A549 (cell line): ENCODE results near the gene CNOT1. TPM values are rescaled to one million over a fixed set of nuclear protein-coding genes. Genes with fewer than 3 reads are reported as not detected.

Experiments
- ATAC-seq, 2 experiments: fragments of 200-7000 bp in 1 of 2; fragments of >200 bp in 1 of 2; cut with Nextera tagmentation in 1 of 2; cut with Tn5 transposase in 1 of 2; 3 replicates each; pipeline versions ENCODE4 v1.8.0 to v1.9.1; 2018 to 2020; ENCODE audit warnings: mild to moderate bottlenecking in 1 of 2, moderate library complexity in 1 of 2
- CTCF ChIA-PET: fragments of 300-600 bp; sonication (Branson Sonifier 250); formaldehyde crosslinking; extraction: SDS; loops from one replicate; lab custom pipeline; 2021; ENCODE audit warnings: antibody characterized with exemption, inconsistent platforms; lab: Yijun Ruan, JAX
- POLR2A ChIA-PET: fragments of 350-600 bp; formaldehyde crosslinking; extraction: SDS; loops from one replicate; lab custom pipeline; 2021; ENCODE audit warnings: antibody characterized with exemption, inconsistent platforms; lab: Yijun Ruan, JAX
- DNase-seq, 2 experiments: peaks; one replicate each; pipeline versions ENCODE4 v3.0.0 to v3.0.0-alpha.2; 2011 to 2016; ENCODE audit warnings: low read depth in 1 of 2, low spot score in 1 of 2
- FAIRE-seq: peaks from 2 replicates; lab custom pipeline; 2011; peaks lifted over from hg19 to GRCh38; lab: Jason Lieb, UNC
- H3K27ac ChIP-seq, 2 experiments: fragments of >200 bp; sonication (Bioruptor Twin); formaldehyde crosslinking; 3 replicates each; pipeline ENCODE4 v1.5.1; 2016 to 2017
- H3K4me1 ChIP-seq: fragments of >200 bp; sonication (Bioruptor Twin); formaldehyde crosslinking; 3 replicates; pipeline ENCODE4 v1.6.1; 2016
- H3K4me2 ChIP-seq: fragments of >200 bp; sonication (Bioruptor Twin); formaldehyde crosslinking; 3 replicates; pipeline ENCODE4 v1.6.1; 2016
- H3K4me3 ChIP-seq: fragments of >200 bp; sonication (Bioruptor Twin); formaldehyde crosslinking; 3 replicates; pipeline ENCODE4 v1.5.1; 2016
- H3K9me3 ChIP-seq: fragments of >200 bp; sonication (Bioruptor Twin); formaldehyde crosslinking; 3 replicates; pipeline ENCODE4 v1.6.1; 2016
- CHD4 ChIP-seq: fragments of 200-600 bp; sonication (generic); IDR thresholded peaks from 2 replicates; pipeline ENCODE4 v1.6.1; 2016; ENCODE audit warnings: antibody characterized with exemption, mild to moderate bottlenecking, borderline replicate concordance
- FOSB ChIP-seq: fragments of 250-450 bp; sonication (Bioruptor Pico); IDR thresholded peaks from 2 replicates; pipeline ENCODE4 v1.5.0; 2020; ENCODE audit warnings: mild to moderate bottlenecking, moderate library complexity
- FOXS1 ChIP-seq: fragments of 250-450 bp; sonication (Bioruptor Pico); IDR thresholded peaks from 2 replicates; pipeline ENCODE4 v1.5.0; 2020; ENCODE audit warnings: mild to moderate bottlenecking, moderate library complexity
- HEYL ChIP-seq: fragments of 250-450 bp; sonication (Bioruptor Pico); IDR thresholded peaks from 2 replicates; pipeline ENCODE4 v1.8.0; 2021; ENCODE audit warnings: mild to moderate bottlenecking, moderate library complexity
- MAZ ChIP-seq: fragments of 150-350 bp; IDR thresholded peaks from 2 replicates; pipeline ENCODE4 v1.6.1; 2014; ENCODE audit warnings: antibody characterized with exemption, low read depth, low read length, borderline replicate concordance
- NPAS2 ChIP-seq: fragments of 250-450 bp; sonication (Bioruptor Pico); IDR thresholded peaks from 2 replicates; pipeline ENCODE4 v1.8.0; 2022; ENCODE audit warnings: mild to moderate bottlenecking, moderate library complexity, borderline replicate concordance
- PHF8 ChIP-seq: fragments of 200-600 bp; sonication (generic); IDR thresholded peaks from 2 replicates; pipeline ENCODE4 v1.6.1; 2016; ENCODE audit warnings: low read depth, mild to moderate bottlenecking, antibody characterized with exemption, moderate library complexity, borderline replicate concordance
- RFX5 ChIP-seq: fragments of 450-650 bp; IDR thresholded peaks from 2 replicates; pipeline ENCODE4 v1.7.1; 2014; ENCODE audit warnings: antibody characterized with exemption, mild to moderate bottlenecking, moderate library complexity
- SMC3 ChIP-seq: fragments of >200 bp; sonication (Bioruptor Twin); formaldehyde crosslinking; IDR thresholded peaks from 3 replicates; pipeline ENCODE4 v1.6.1; 2018; ENCODE audit warnings: inconsistent platforms
- ZC3H11A ChIP-seq: fragments of 450-650 bp; IDR thresholded peaks from 2 replicates; pipeline ENCODE4 v1.6.1; 2014; ENCODE audit warnings: antibody characterized with exemption, mild to moderate bottlenecking
- ZNF302 ChIP-seq: fragments of 250-450 bp; sonication (Bioruptor Pico); IDR thresholded peaks from 2 replicates; pipeline ENCODE4 v1.9.0; 2021; ENCODE audit warnings: inconsistent platforms, mild to moderate bottlenecking, moderate library complexity
- ZSCAN20 ChIP-seq: fragments of 250-450 bp; sonication (Bioruptor Pico); IDR thresholded peaks from 2 replicates; pipeline ENCODE4 v1.8.0; 2022; ENCODE audit warnings: mild to moderate bottlenecking, moderate library complexity
- WGBS: methylation state at CpG from one replicate; pipeline ENCODE4 v1.1.6; 2017; ENCODE audit errors: missing lambda C conversion rate; 5-methylcytosine and 5-hydroxymethylcytosine counted together
- polyA plus RNA-seq, 4 experiments: library from polyadenylated mRNA; depleted of rRNA in 3 of 4; stranded (reverse); fragments of >200 nt; fragmentation: RNase III in 1 of 4; extraction: RNeasy Plus Mini Kit Qiagen cat#74134 plus additional on column Dnase treatment in 1 of 4; gene quantifications; 2 replicates in 3 of 4; 3 replicates in 1 of 4; pipeline ENCODE4 v1.2.3, GENCODE V29; 2011 to 2017
- TF ChIP-seq, protein P1 (sequence below): fragments of >200 bp; sonication (Bioruptor Twin); formaldehyde crosslinking; IDR thresholded peaks from 3 replicates; pipeline ENCODE4 v1.5.1; 2016
- TF ChIP-seq, protein P2 (sequence below): fragments of 250-450 bp; sonication (Bioruptor Pico); IDR thresholded peaks from 2 replicates; pipeline ENCODE4 v1.5.0; 2021; ENCODE audit warnings: mild to moderate bottlenecking, moderate library complexity, borderline replicate concordance
- TF ChIP-seq, protein P3 (sequence below): fragments of 200-600 bp; sonication (generic); IDR thresholded peaks from 2 replicates; pipeline ENCODE4 v1.6.1; 2016; ENCODE audit warnings: antibody characterized with exemption, mild to moderate bottlenecking, moderate library complexity
- TF ChIP-seq, protein P4 (sequence below): fragments of 450-650 bp; IDR thresholded peaks from 2 replicates; pipeline ENCODE4 v1.6.1; 2014; ENCODE audit warnings: antibody characterized with exemption
- TF ChIP-seq, protein P5 (sequence below): fragments of >200 bp; sonication (Bioruptor Twin); formaldehyde crosslinking; IDR thresholded peaks from 3 replicates; pipeline ENCODE4 v1.6.1; 2016
- TF ChIP-seq, protein P6 (sequence below): IDR thresholded peaks from 2 replicates; pipeline ENCODE4 v1.6.1; 2012; ENCODE audit warnings: low read depth, borderline replicate concordance

Gene CNOT1
- polyA plus RNA-seq, 2 of the 4 experiments (the other 2 are of a cell fraction): 119 to 226 TPM

DNA sequence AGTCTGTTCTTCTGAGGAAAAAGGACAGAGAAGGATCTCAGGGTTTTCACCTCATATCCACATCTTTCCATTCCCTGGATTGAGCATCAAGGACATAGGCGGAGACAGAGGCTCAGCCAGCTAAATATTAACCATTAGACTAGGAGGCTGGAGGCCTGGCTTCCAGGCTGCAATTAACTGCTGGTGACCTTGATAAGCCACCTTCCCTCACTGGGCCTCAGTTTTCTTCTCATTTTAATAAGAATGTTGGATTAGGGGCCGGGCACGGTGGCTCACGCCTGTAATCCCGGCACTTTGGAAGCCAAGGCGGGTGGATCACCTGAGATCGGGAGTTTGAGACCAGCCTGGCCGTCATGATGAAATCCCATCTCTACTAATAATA, 25.6 kb upstream of the CNOT1 start:
- no peak for TF ChIP-seq SMC3
- no peak for TF ChIP-seq ZNF302 (CRISPR knock-in tag)
- TF ChIP-seq FOSB (CRISPR knock-in tag): no peak
- TF ChIP-seq, protein P1, sequence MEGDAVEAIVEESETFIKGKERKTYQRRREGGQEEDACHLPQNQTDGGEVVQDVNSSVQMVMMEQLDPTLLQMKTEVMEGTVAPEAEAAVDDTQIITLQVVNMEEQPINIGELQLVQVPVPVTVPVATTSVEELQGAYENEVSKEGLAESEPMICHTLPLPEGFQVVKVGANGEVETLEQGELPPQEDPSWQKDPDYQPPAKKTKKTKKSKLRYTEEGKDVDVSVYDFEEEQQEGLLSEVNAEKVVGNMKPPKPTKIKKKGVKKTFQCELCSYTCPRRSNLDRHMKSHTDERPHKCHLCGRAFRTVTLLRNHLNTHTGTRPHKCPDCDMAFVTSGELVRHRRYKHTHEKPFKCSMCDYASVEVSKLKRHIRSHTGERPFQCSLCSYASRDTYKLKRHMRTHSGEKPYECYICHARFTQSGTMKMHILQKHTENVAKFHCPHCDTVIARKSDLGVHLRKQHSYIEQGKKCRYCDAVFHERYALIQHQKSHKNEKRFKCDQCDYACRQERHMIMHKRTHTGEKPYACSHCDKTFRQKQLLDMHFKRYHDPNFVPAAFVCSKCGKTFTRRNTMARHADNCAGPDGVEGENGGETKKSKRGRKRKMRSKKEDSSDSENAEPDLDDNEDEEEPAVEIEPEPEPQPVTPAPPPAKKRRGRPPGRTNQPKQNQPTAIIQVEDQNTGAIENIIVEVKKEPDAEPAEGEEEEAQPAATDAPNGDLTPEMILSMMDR: no peak
- TF ChIP-seq, protein P2, sequence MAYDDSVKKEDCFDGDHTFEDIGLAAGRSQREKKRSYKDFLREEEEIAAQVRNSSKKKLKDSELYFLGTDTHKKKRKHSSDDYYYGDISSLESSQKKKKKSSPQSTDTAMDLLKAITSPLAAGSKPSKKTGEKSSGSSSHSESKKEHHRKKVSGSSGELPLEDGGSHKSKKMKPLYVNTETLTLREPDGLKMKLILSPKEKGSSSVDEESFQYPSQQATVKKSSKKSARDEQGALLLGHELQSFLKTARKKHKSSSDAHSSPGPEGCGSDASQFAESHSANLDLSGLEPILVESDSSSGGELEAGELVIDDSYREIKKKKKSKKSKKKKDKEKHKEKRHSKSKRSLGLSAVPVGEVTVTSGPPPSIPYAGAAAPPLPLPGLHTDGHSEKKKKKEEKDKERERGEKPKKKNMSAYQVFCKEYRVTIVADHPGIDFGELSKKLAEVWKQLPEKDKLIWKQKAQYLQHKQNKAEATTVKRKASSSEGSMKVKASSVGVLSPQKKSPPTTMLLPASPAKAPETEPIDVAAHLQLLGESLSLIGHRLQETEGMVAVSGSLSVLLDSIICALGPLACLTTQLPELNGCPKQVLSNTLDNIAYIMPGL (CRISPR knock-in tag): no peak
- TF ChIP-seq FOXS1 (CRISPR knock-in tag): no peak
- no peak for TF ChIP-seq HEYL (CRISPR knock-in tag)
- TF ChIP-seq CHD4: no peak
- TF ChIP-seq RFX5: no peak
- TF ChIP-seq, protein P3, sequence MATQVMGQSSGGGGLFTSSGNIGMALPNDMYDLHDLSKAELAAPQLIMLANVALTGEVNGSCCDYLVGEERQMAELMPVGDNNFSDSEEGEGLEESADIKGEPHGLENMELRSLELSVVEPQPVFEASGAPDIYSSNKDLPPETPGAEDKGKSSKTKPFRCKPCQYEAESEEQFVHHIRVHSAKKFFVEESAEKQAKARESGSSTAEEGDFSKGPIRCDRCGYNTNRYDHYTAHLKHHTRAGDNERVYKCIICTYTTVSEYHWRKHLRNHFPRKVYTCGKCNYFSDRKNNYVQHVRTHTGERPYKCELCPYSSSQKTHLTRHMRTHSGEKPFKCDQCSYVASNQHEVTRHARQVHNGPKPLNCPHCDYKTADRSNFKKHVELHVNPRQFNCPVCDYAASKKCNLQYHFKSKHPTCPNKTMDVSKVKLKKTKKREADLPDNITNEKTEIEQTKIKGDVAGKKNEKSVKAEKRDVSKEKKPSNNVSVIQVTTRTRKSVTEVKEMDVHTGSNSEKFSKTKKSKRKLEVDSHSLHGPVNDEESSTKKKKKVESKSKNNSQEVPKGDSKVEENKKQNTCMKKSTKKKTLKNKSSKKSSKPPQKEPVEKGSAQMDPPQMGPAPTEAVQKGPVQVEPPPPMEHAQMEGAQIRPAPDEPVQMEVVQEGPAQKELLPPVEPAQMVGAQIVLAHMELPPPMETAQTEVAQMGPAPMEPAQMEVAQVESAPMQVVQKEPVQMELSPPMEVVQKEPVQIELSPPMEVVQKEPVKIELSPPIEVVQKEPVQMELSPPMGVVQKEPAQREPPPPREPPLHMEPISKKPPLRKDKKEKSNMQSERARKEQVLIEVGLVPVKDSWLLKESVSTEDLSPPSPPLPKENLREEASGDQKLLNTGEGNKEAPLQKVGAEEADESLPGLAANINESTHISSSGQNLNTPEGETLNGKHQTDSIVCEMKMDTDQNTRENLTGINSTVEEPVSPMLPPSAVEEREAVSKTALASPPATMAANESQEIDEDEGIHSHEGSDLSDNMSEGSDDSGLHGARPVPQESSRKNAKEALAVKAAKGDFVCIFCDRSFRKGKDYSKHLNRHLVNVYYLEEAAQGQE: no peak
- TF ChIP-seq, all 56 proteins: peak for 0
- 0 out of 3 replicates have a peak, but pooled peaks cover 3% of the 10 kb centered on the region for H3K4me1 ChIP-seq
- POLR2A ChIA-PET: no interaction called here
- CTCF ChIA-PET: interaction anchor here (0.7 to 0.9 kb wide), 2 partner anchors 11 to 316 kb away, joined by 3 read pairs; no protein-coding TSS in a partner anchor
- H3K4me2 ChIP-seq: no peak overlapping the region
- FAIRE-seq: no peak
- 0 out of 6 replicates have a peak, but pooled peaks of 1 of the 2 experiments have one; percentile 15 for ATAC-seq
- H3K27ac ChIP-seq: no peak overlapping the region
- H3K4me3 ChIP-seq: no peak overlapping the region
- no peak for DNase-seq
- 95% methylated on average over 8 of the region's 8 CpGs for WGBS
- no peaks in the 10 kb centered on the region for H3K9me3 ChIP-seq

DNA sequence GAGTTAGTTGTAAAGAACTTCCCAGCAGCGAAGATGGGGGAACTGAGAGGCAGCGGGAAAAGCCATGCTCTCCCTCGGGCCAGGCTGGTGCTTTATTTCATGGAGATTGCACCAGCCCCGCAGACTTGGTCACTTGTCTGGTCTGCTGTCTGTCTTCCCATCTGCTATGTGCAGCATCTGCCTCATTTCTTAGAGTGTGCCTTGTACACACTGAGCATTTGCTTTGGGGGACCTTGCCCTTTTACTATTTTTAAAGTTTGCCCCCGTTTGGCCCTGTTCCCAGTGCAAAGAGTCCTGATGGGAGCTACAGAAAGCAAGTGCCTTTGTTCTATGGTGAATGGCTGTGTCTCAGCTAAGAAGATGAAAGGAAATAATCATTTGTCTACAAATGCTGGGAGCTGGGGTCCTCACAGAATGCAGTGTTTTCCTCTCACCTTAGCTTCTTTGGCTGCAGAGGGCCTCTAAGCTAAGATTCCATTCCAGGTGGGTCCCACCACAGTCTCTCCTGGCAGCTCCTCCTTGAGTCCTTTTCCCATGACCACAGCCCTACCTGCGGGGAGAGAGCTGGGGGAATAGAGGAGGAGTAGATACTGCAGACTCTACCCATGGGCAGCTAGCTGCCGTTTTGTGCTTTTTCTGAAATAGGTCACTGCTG, 25.1 kb upstream of the CNOT1 start:
- POLR2A ChIA-PET: no interaction called here
- CTCF ChIA-PET: interaction anchor here (0.7 kb wide), 1 partner anchor 315 kb away, joined by 3 read pairs; no protein-coding TSS in a partner anchor
- DNase-seq: no peak
- FAIRE-seq: no peak
- no peaks in the 10 kb centered on the region for H3K9me3 ChIP-seq
- H3K4me1 ChIP-seq: 0 out of 3 replicates have a peak, but pooled peaks cover 3% of the 10 kb centered on the region
- no peak overlapping the region for H3K4me3 ChIP-seq
- WGBS: 71% methylated on average over 7 of the region's 7 CpGs
- peak; percentile 35 to 41; a peak in 4 of 6 replicates for ATAC-seq
- H3K4me2 ChIP-seq: no peak overlapping the region
- TF ChIP-seq NPAS2 (CRISPR knock-in tag) (no peak), SMC3 (no peak), ZNF302 (CRISPR knock-in tag) (no peak), RFX5 (no peak), ZSCAN20 (CRISPR knock-in tag) (no peak), MAZ (no peak), ZC3H11A (no peak), PHF8 (no peak)
- TF ChIP-seq, protein P4, sequence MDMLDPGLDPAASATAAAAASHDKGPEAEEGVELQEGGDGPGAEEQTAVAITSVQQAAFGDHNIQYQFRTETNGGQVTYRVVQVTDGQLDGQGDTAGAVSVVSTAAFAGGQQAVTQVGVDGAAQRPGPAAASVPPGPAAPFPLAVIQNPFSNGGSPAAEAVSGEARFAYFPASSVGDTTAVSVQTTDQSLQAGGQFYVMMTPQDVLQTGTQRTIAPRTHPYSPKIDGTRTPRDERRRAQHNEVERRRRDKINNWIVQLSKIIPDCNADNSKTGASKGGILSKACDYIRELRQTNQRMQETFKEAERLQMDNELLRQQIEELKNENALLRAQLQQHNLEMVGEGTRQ: no peak
- TF ChIP-seq, protein P5, sequence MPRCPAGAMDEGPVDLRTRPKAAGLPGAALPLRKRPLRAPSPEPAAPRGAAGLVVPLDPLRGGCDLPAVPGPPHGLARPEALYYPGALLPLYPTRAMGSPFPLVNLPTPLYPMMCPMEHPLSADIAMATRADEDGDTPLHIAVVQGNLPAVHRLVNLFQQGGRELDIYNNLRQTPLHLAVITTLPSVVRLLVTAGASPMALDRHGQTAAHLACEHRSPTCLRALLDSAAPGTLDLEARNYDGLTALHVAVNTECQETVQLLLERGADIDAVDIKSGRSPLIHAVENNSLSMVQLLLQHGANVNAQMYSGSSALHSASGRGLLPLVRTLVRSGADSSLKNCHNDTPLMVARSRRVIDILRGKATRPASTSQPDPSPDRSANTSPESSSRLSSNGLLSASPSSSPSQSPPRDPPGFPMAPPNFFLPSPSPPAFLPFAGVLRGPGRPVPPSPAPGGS: no peak
- TF ChIP-seq, protein P6, sequence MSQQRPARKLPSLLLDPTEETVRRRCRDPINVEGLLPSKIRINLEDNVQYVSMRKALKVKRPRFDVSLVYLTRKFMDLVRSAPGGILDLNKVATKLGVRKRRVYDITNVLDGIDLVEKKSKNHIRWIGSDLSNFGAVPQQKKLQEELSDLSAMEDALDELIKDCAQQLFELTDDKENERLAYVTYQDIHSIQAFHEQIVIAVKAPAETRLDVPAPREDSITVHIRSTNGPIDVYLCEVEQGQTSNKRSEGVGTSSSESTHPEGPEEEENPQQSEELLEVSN: no peak
- 0 out of 6 replicates have a peak overlapping the region, but pooled peaks of 1 of the 2 experiments have one; percentile 31 for H3K27ac ChIP-seq
